Effector memory CD4-positive, alpha-beta T cell (primary cell): ENCODE data around the gene PRSS22.
A peak's percentile ranks its signal among the peaks of the same experiment; 100 is the strongest.

ENCODE experiments used
- DNase-seq, 3 donors: peaks; one replicate each; pipeline ENCODE4 v3.0.0-alpha.2; 2020
- H3K27ac ChIP-seq: 2 replicates; pipeline ENCODE4 v1.7.0; 2013; ENCODE audit warnings: mild to moderate bottlenecking, low read length, moderate library complexity; ENCODE audit not compliant: insufficient read depth, poor library complexity, severe bottlenecking
- H3K27me3 ChIP-seq: replicated peaks from 2 replicates; pipeline ENCODE4 v1.7.0; 2013; ENCODE audit warnings: mild to moderate bottlenecking, low read length; ENCODE audit not compliant: insufficient read depth, control insufficient read depth, poor library complexity, severe bottlenecking
- H3K36me3 ChIP-seq: 2 replicates; pipeline ENCODE4 v1.7.0; 2013; ENCODE audit warnings: mild to moderate bottlenecking, low read length, moderate library complexity; ENCODE audit not compliant: control insufficient read depth, insufficient read depth
- H3K4me1 ChIP-seq: 2 replicates; pipeline ENCODE4 v1.7.0; 2013; ENCODE audit warnings: low read length, mild to moderate bottlenecking; ENCODE audit not compliant: control insufficient read depth, insufficient read depth, poor library complexity, severe bottlenecking
- H3K4me3 ChIP-seq: 2 replicates; pipeline ENCODE4 v1.7.0; 2013; ENCODE audit warnings: low read length, low read depth, mild to moderate bottlenecking; ENCODE audit not compliant: insufficient read depth, poor library complexity, severe bottlenecking
- H3K9me3 ChIP-seq: 2 replicates; pipeline ENCODE4 v1.7.0; 2013; ENCODE audit warnings: mild to moderate bottlenecking, low read length, moderate library complexity; ENCODE audit not compliant: control insufficient read depth

Gene PRSS22

GRCh38 chr16:2852731-2853507 is 5.1 kb downstream of the PRSS22 start:
- no peak for DNase-seq
- no peaks in the 10 kb centered on the region for H3K9me3 ChIP-seq
- H3K4me1 ChIP-seq = peaks cover 3% of the 10 kb centered on the region
- H3K27ac ChIP-seq = no peak overlapping the region
- H3K4me3 ChIP-seq = no peak overlapping the region
- no peaks in the 10 kb centered on the region for H3K36me3 ChIP-seq
- no peaks in the 10 kb centered on the region for H3K27me3 ChIP-seq

- no peak overlapping the region for H3K27ac ChIP-seq
- H3K36me3 ChIP-seq = no peaks in the 10 kb centered on the region
- H3K27me3 ChIP-seq = no peaks in the 10 kb centered on the region
- no peaks in the 10 kb centered on the region for H3K4me1 ChIP-seq
- DNase-seq = no peak
- H3K4me3 ChIP-seq = no peak overlapping the region
- no peaks in the 10 kb centered on the region for H3K9me3 ChIP-seq
These were observed 5.8 kb downstream of the PRSS22 start for GRCh38 chr16:2852003-2852730.

GRCh38 chr16:2848933-2849725 is 8.8 kb downstream of the PRSS22 start:
- no peak overlapping the region for H3K27ac ChIP-seq
- H3K4me1 ChIP-seq = no peaks in the 10 kb centered on the region
- no peak overlapping the region for H3K4me3 ChIP-seq
- no peaks in the 10 kb centered on the region for H3K27me3 ChIP-seq
- no peak for DNase-seq
- H3K9me3 ChIP-seq = no peaks in the 10 kb centered on the region
- no peaks in the 10 kb centered on the region for H3K36me3 ChIP-seq

GRCh38 chr16:2846511-2847310 is 11.3 kb downstream of the PRSS22 start:
- Histone ChIP-seq H3K4me1 (peaks cover 10% of the 10 kb centered on the region), H3K4me3 (no peak overlapping the region), H3K27me3 (no peaks in the 10 kb centered on the region), H3K9me3 (no peaks in the 10 kb centered on the region), H3K27ac (no peak overlapping the region), H3K36me3 (no peaks in the 10 kb centered on the region)
- no peak for DNase-seq

GRCh38 chr16:2845116-2845515 is 12.9 kb downstream of the PRSS22 start:
- H3K9me3 ChIP-seq = no peaks in the 10 kb centered on the region
- no peak overlapping the region for H3K27ac ChIP-seq
- no peaks in the 10 kb centered on the region for H3K36me3 ChIP-seq
- peaks cover 25% of the 10 kb centered on the region for H3K4me1 ChIP-seq
- no peak overlapping the region for H3K4me3 ChIP-seq
- H3K27me3 ChIP-seq = no peaks in the 10 kb centered on the region
- DNase-seq = no peak

- Histone ChIP-seq H3K27me3 (no peaks in the 10 kb centered on the region), H3K4me3 (no peak overlapping the region), H3K4me1 (peaks cover 27% of the 10 kb centered on the region), H3K27ac (no peak overlapping the region), H3K36me3 (no peaks in the 10 kb centered on the region), H3K9me3 (no peaks in the 10 kb centered on the region)
- no peak for DNase-seq
These were observed 14.4 kb downstream of the PRSS22 start for GRCh38 chr16:2843526-2843925.

- Histone ChIP-seq H3K4me1 (peaks cover 27% of the 10 kb centered on the region), H3K4me3 (peak overlapping the region; percentile 11)
- DNase-seq = peak; percentile 19 to 51 (median 43)
These were observed 15.5 kb downstream of the PRSS22 start for GRCh38 chr16:2842340-2843000.

GRCh38 chr16:2841606-2842339 is 16.2 kb downstream of the PRSS22 start:
- peak overlapping the region; percentile 28 for H3K27ac ChIP-seq
- H3K27me3 ChIP-seq = no peaks in the 10 kb centered on the region
- no peaks in the 10 kb centered on the region for H3K36me3 ChIP-seq
- peaks cover 27% of the 10 kb centered on the region for H3K4me1 ChIP-seq
- peak overlapping the region; percentile 11 for H3K4me3 ChIP-seq
- no peaks in the 10 kb centered on the region for H3K9me3 ChIP-seq
- DNase-seq = no peak

More at GRCh38 chr16:2842340-2843000, 15.5 kb downstream of the PRSS22 start:
- Histone ChIP-seq H3K36me3 (no peaks in the 10 kb centered on the region), H3K27me3 (no peaks in the 10 kb centered on the region), H3K9me3 (no peaks in the 10 kb centered on the region), H3K27ac (peak overlapping the region; percentile 28)
